Transverse colon (tissue), 4 donors: ENCODE data around the gene TMEM167A. TPM values are rescaled to one million over a fixed set of nuclear protein-coding genes. Genes with fewer than 3 reads are reported as not detected.
A peak's percentile ranks its signal among the peaks of the same experiment; 100 is the strongest.

Experiments
- DNase-seq: peaks from one replicate; pipeline ENCODE4 v3.0.0-alpha.2; 2019
- H3K27ac ChIP-seq, 4 donors: fragments of 200-600 bp; sonication (generic); 2 replicates each; pipeline ENCODE4 v1.5.1; 2016 to 2018; ENCODE audit warnings: inconsistent platforms in 4 of 4
- H3K27me3 ChIP-seq: fragments of 200-600 bp; sonication (generic); 2 replicates; pipeline ENCODE4 v1.5.1; 2017; ENCODE audit warnings: inconsistent platforms
- H3K36me3 ChIP-seq, 4 donors: fragments of 200-600 bp; sonication (generic); 2 replicates each; pipeline ENCODE4 v1.5.1; 2017 to 2019; ENCODE audit warnings: inconsistent platforms in 4 of 4
- H3K4me1 ChIP-seq, 4 donors: fragments of 200-600 bp; sonication (generic); 2 replicates each; pipeline ENCODE4 v1.5.1; 2017 to 2020; ENCODE audit warnings: inconsistent platforms in 4 of 4
- H3K4me3 ChIP-seq, 4 donors: fragments of 200-600 bp; sonication (generic); 1 replicate in 1 of 4; 2 replicates in 3 of 4; pipeline versions ENCODE4 v1.5.1 to v1.6.1; 2017 to 2019; ENCODE audit warnings: inconsistent platforms in 4 of 4
- H3K9me3 ChIP-seq, 2 donors: fragments of 200-600 bp; sonication (generic); 2 replicates each; pipeline ENCODE4 v1.5.1; 2017 to 2019; ENCODE audit warnings: inconsistent platforms in 2 of 2
- CTCF ChIP-seq, 5 experiments: fragments of 200-600 bp in 3 of 5; fragments of 450-650 bp in 2 of 5; sonication (generic) in 3 of 5; IDR thresholded peaks; 1 replicate in 2 of 5; 2 replicates in 3 of 5; pipeline ENCODE4 v1.5.1; 2016 to 2017; ENCODE audit warnings: antibody characterized with exemption in 5 of 5, inconsistent platforms in 3 of 5, mild to moderate bottlenecking in 2 of 5, moderate library complexity in 1 of 5
- EP300 ChIP-seq: sonication (generic); formaldehyde crosslinking; IDR thresholded peaks from one replicate; pipeline ENCODE4 v1.6.1; 2017; ENCODE audit warnings: antibody characterized with exemption, low read depth
- POLR2A ChIP-seq: fragments of 450-650 bp; IDR thresholded peaks from one replicate; pipeline ENCODE4 v1.6.1; 2016; ENCODE audit warnings: antibody characterized with exemption, mild to moderate bottlenecking, moderate library complexity
- POLR2AphosphoS5 ChIP-seq, 3 donors: sonication (generic); formaldehyde crosslinking; IDR thresholded peaks; one replicate each; pipeline ENCODE4 v1.6.1; 2016; ENCODE audit warnings: antibody characterized with exemption in 3 of 3
- WGBS, 2 donors: methylation state at CpG; one replicate each; pipeline ENCODE4 v1.1.5; 2018; ENCODE audit warnings: low coverage in 1 of 2; 5-methylcytosine and 5-hydroxymethylcytosine counted together
- in situ Hi-C, 4 donors: fragments of 200-750 bp; cut with MboI; loops; one replicate each; pipeline versions ENCODE4 v1.15.0 to v1.15.1; 2017; ENCODE audit warnings: low sequenced_read_pairs in 3 of 4, low pct_ligation_motif_present in 1 of 4, low pct_unique_long_range_greater_than_20kb in 1 of 4
- intact Hi-C: fragments of 100-400 bp; cut with DNase I; formaldehyde crosslinking; loops from one replicate; pipeline ENCODE4 v1.15.1; 2023; ENCODE audit warnings: low total_unique reads
- total RNA-seq, 4 donors: library from RNA; depleted of rRNA; stranded (reverse); fragments of >200 nt; gene quantifications; one replicate each; pipeline ENCODE4 v1.1.0, GENCODE V29; 2016

Gene TMEM167A
- 10 to 100 TPM in 3 of 4 donors, 1 to 10 TPM in 1; 7.0 to 42.9 (median 32.4) TPM for total RNA-seq

DNA sequence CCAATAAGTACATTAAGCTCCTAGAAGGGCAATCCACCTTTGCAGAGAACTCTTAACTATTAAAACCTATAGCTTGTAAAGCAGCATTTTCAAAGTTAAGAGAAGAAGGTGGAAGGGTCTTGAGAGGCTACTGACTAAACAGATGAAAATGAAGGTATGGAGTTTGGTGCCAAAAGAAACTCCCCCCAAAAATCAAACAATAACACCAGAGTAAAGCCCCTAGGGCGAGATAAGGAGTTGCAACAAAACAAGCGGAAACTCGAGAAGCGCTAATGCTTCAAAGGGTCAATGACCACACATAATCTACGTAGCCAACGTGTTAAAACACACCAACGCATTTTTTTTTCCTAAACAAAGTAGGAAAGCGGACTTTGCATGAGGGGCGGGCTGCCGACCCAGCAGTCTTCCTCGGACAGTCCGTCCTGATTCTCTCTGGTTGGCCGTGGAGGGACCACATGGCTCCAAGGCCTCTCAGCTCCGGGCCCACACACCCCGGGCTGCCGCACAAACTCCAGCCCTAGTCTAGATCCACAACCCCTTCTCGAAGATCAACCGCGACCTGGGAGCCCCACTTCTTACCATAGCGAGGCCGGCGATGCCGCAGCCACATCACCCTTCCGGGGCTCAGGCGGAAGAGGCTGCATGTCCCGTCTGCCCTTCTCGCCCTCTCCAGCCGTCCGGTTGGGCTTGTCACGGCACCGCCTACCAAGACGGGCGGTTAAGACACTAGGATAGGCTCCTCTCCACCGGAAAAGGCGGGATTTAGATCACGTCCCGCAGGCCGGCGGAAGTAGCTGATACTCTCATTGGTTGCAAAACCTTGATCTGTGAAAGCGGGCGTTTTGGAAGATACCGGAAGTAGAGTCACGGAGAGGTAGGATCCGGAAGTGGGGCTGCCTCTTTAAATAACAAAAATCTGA is at the start of gene TMEM167A, which contains the start of gene XRCC4:
TSS of gene TMEM167A (minus strand) at position 653 of the 920 bp plus-strand sequence. CDS start at position 582, 71 bp downstream.
TSS of gene XRCC4 (plus strand) at position 806 of the 920 bp plus-strand sequence. CDS start 27,373 bp downstream, outside the sequence.
- intact Hi-C loops, result no loop called here
- in situ Hi-C loops, result no loop called here
- no peaks in the 10 kb centered on the region for H3K9me3 ChIP-seq
- peaks cover 3 to 24% (median 13%) of the 10 kb centered on the region in 4 donors for H3K4me1 ChIP-seq
- TF ChIP-seq CTCF (IDR thresholded peaks at IDR 0.05) (no peak), POLR2A (peak; percentile 88), EP300 (no peak), POLR2AphosphoS5 (IDR thresholded peaks at IDR 0.05) (peak; percentile 83 to 96 (median 95))
- H3K4me3 ChIP-seq, result peak within 1 kb of the TSS; percentile 72 to 89 (median 88)
- DNase-seq, result peak; percentile 97
- H3K36me3 ChIP-seq, result no peaks in the 10 kb centered on the region
- peak within 1 kb of the TSS; percentile 84 to 93 (median 91) for H3K27ac ChIP-seq
- no peaks in the 10 kb centered on the region for H3K27me3 ChIP-seq
- WGBS, 2 donors, result 0 to 1% methylated on average over 16 to 44 of the region's 44 CpGs

DNA sequence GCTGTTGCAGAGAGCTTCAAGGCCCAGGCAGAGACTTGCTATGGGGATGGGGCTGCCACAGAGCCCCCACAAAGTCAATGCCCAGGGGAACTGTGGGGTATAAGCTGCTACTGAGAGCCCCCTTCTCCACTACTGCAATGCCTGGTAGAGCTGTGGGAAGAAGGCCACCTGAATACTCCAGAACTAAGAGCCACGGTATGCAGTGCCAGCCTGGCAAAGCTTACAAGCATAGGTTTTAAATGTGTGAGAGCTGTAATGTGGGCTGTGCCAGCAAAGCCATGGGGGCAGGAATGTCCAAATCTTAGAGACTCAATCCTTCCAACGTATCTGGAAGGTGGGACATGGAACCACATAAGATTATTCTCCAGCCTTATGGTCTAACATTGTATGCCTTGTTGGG is 49.3 kb upstream of the TMEM167A start:
- DNase-seq, result no peak
- intact Hi-C loops, result no loop called here
- Histone ChIP-seq H3K9me3 (peaks cover 0 to 6% of the 10 kb centered on the region in 2 donors), H3K27me3 (no peaks in the 10 kb centered on the region), H3K4me3 (no peak overlapping the region), H3K36me3 (no peaks in the 10 kb centered on the region), H3K27ac (no peak overlapping the region), H3K4me1 (no peaks in the 10 kb centered on the region)
- TF ChIP-seq POLR2A, result no peak
- TF ChIP-seq POLR2AphosphoS5 (IDR thresholded peaks at IDR 0.05), result no peak
- TF ChIP-seq EP300, result no peak
- no peak for TF ChIP-seq CTCF (IDR thresholded peaks at IDR 0.05)
- 49% methylated on average over 2 of the region's 2 CpGs; no CpG with 5 or more reads in 1 of the 2 donors for WGBS, 2 donors
- in situ Hi-C loops, result no loop called here

DNA sequence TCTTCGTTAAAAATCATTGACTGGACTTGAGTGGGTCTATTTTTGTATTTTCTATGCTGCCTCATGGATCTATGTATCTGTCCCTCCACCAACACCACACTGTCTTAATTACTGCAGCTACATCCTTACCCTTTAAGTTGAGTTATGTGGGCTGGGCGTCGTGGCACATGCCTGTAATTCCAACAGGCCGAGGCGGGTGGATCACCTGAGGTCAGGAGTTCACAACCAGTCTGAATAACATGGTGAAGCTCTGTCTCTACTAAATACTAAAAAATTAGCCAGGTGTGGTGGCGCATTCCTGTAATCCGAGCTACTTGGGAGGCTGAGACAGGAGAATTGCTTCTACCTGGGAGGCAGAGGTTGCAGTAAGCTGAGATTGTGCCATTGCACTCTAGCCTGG is 48.4 kb upstream of the TMEM167A start:
- no peak overlapping the region for H3K4me3 ChIP-seq
- no peaks in the 10 kb centered on the region for H3K27me3 ChIP-seq
- peaks cover 0 to 6% of the 10 kb centered on the region in 2 donors for H3K9me3 ChIP-seq
- WGBS, 2 donors, result 80 to 96% methylated on average over 7 of the region's 7 CpGs
- intact Hi-C loops (no loop called here), in situ Hi-C loops (no loop called here)
- TF ChIP-seq POLR2AphosphoS5 (IDR thresholded peaks at IDR 0.05) (no peak), EP300 (no peak), POLR2A (no peak), CTCF (IDR thresholded peaks at IDR 0.05) (no peak)
- H3K27ac ChIP-seq, result no peak overlapping the region
- H3K4me1 ChIP-seq, result no peaks in the 10 kb centered on the region
- H3K36me3 ChIP-seq, result no peaks in the 10 kb centered on the region
- DNase-seq, result no peak

DNA sequence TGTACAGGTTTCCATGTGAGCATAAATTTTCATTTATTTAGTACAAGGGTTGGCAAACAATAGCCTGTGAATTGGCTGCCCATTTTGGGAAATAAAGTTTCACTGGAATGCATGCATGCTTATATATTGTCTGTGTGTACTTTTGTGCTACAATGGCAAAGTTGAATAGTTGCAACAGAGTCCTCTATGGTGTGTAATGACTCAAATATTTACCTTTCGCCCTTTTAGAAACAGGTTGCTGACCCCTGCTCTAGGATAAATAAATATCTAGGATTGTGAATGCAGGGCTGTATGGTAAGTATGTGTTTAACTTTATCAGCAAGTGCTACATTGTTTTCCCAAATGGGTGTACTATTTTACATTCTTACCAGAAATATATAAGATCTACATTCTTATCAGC is 47.4 kb upstream of the TMEM167A start:
- H3K27ac ChIP-seq, result no peak overlapping the region
- no peak overlapping the region for H3K4me3 ChIP-seq
- 92 to 100% methylated on average over 1 of the region's 1 CpG for WGBS, 2 donors
- TF ChIP-seq EP300 (no peak), POLR2AphosphoS5 (IDR thresholded peaks at IDR 0.05) (no peak), POLR2A (no peak), CTCF (IDR thresholded peaks at IDR 0.05) (no peak)
- in situ Hi-C loops (no loop called here), intact Hi-C loops (no loop called here)
- no peaks in the 10 kb centered on the region for H3K27me3 ChIP-seq
- DNase-seq, result no peak
- no peaks in the 10 kb centered on the region for H3K4me1 ChIP-seq
- no peaks in the 10 kb centered on the region for H3K36me3 ChIP-seq
- H3K9me3 ChIP-seq, result peaks cover 0 to 6% of the 10 kb centered on the region in 2 donors
